ENCODE results near the gene SLC4A3. TPM values are rescaled to one million over a fixed set of nuclear protein-coding genes. Genes with fewer than 3 reads are reported as not detected.
A peak's percentile ranks its signal among the peaks of the same experiment; 100 is the strongest.

SLC4A3 gene
- total RNA-seq, 1 experiment from 2014 or later: 23.0 TPM

DNA sequence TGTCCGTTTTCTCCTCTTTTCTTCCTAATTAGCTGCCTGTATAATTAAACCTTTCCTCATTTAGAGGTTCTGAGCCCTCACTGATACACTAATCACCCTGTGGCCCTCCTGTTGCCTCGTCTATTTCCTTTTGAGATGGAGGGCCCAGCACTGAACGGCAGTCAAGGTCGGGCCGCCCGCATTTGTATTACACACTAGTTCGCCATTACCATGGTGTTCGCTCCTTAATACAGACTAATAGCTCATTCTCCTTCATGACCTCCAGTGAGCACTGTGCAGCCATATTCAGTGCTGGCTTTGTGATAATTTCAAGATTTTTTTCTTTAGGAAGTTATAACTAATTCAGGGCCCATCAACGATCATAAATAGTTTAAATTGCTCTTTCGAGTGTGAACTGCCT is 64.1 kb downstream of the SLC4A3 start:
- ATAC-seq (no peak), DNase-seq (ENCODE audit: low read depth, low spot score) (no peak)
- no peaks in the 10 kb centered on the region for H3K9me2 ChIP-seq (ENCODE audit: insufficient read depth)
- BruUV-seq (replicated peaks): no TSS peak
- no peaks in the 10 kb centered on the region; a peak in 1 of 4 replicates for H3K9me3 ChIP-seq (ENCODE audit: control insufficient read depth in 1 of 2, insufficient read depth in 1 of 2, low read depth in 1 of 2, low read length in 2 of 2)
- peak overlapping the region; percentile 98 for H3K27ac ChIP-seq (ENCODE audit: low read depth, low read length)
- H3K4me1 ChIP-seq (ENCODE audit: control insufficient read depth in 1 of 2, insufficient read depth in 2 of 2, low read length in 2 of 2): peaks cover 72 to 99% of the 10 kb centered on the region in 2 experiments
- peak overlapping the region; percentile 80 for H3K9ac ChIP-seq (ENCODE audit: low read length)
- TF ChIP-seq, protein P1, sequence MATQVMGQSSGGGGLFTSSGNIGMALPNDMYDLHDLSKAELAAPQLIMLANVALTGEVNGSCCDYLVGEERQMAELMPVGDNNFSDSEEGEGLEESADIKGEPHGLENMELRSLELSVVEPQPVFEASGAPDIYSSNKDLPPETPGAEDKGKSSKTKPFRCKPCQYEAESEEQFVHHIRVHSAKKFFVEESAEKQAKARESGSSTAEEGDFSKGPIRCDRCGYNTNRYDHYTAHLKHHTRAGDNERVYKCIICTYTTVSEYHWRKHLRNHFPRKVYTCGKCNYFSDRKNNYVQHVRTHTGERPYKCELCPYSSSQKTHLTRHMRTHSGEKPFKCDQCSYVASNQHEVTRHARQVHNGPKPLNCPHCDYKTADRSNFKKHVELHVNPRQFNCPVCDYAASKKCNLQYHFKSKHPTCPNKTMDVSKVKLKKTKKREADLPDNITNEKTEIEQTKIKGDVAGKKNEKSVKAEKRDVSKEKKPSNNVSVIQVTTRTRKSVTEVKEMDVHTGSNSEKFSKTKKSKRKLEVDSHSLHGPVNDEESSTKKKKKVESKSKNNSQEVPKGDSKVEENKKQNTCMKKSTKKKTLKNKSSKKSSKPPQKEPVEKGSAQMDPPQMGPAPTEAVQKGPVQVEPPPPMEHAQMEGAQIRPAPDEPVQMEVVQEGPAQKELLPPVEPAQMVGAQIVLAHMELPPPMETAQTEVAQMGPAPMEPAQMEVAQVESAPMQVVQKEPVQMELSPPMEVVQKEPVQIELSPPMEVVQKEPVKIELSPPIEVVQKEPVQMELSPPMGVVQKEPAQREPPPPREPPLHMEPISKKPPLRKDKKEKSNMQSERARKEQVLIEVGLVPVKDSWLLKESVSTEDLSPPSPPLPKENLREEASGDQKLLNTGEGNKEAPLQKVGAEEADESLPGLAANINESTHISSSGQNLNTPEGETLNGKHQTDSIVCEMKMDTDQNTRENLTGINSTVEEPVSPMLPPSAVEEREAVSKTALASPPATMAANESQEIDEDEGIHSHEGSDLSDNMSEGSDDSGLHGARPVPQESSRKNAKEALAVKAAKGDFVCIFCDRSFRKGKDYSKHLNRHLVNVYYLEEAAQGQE (IDR thresholded peaks at IDR 0.05; ENCODE audit: low read depth): no peak
- TF ChIP-seq EZH2phosphoT487 (IDR thresholded peaks at IDR 0.05; ENCODE audit: borderline replicate concordance): no peak
- TF ChIP-seq EGR1 (IDR thresholded peaks at IDR 0.05; ENCODE audit: low read depth): no peak
- TF ChIP-seq SIN3A (IDR thresholded peaks at IDR 0.05; ENCODE audit: low read depth): no peak
- no peak for TF ChIP-seq POLR2AphosphoS5 (IDR thresholded peaks at IDR 0.05; ENCODE audit: low read depth, low read length)
- no peak for TF ChIP-seq ELF1 (IDR thresholded peaks at IDR 0.05; ENCODE audit: borderline replicate concordance, low read depth)
- TF ChIP-seq, protein P2, sequence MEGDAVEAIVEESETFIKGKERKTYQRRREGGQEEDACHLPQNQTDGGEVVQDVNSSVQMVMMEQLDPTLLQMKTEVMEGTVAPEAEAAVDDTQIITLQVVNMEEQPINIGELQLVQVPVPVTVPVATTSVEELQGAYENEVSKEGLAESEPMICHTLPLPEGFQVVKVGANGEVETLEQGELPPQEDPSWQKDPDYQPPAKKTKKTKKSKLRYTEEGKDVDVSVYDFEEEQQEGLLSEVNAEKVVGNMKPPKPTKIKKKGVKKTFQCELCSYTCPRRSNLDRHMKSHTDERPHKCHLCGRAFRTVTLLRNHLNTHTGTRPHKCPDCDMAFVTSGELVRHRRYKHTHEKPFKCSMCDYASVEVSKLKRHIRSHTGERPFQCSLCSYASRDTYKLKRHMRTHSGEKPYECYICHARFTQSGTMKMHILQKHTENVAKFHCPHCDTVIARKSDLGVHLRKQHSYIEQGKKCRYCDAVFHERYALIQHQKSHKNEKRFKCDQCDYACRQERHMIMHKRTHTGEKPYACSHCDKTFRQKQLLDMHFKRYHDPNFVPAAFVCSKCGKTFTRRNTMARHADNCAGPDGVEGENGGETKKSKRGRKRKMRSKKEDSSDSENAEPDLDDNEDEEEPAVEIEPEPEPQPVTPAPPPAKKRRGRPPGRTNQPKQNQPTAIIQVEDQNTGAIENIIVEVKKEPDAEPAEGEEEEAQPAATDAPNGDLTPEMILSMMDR (IDR thresholded peaks at IDR 0.05 in 2 of 3, conservative IDR thresholded peaks at IDR 0.05 in 1 of 3; ENCODE audit: borderline replicate concordance in 1 of 3, insufficient read depth in 1 of 3, low read depth in 2 of 3, low read length in 2 of 3): no peak
- H3K36me3 ChIP-seq (ENCODE audit: control insufficient read depth in 1 of 2, insufficient read depth in 2 of 2, low read length in 2 of 2): peaks cover 0 to 44% of the 10 kb centered on the region in 2 experiments; a peak in 2 of 4 replicates
- H3K4me3 ChIP-seq (replicated peaks in 1 of 2; ENCODE audit: low read depth in 1 of 2, low read length in 2 of 2): no peak overlapping the region
- ChIA-PET RAD21 (ENCODE audit: low non-redundant PET in 1 of 2, low total read pairs in 2 of 2, uncharacterized antibody in 2 of 2, unreplicated experiment in 2 of 2) (no interaction called here), POLR2A (no interaction called here), CTCF (interaction anchor here (0.8 to 1.1 kb wide), 2 partner anchors 13 to 196 kb away, joined by 3 read pairs; no protein-coding TSS in a partner anchor)
- peak overlapping the region; percentile 80 for H3K4me2 ChIP-seq (ENCODE audit: low read length)
- intact Hi-C loops (cut with micrococcal nuclease): no loop called here
- H2AFZ ChIP-seq (ENCODE audit: low read depth, low read length, poor library complexity, severe bottlenecking): no peak overlapping the region
- H3K79me2 ChIP-seq (ENCODE audit: insufficient read depth, low read length): peaks cover 80% of the 10 kb centered on the region
- no peaks in the 10 kb centered on the region for H4K20me1 ChIP-seq (ENCODE audit: insufficient read depth)
- no peaks in the 10 kb centered on the region for H3K27me3 ChIP-seq (ENCODE audit: insufficient read depth, low read length)

Other genes with a start within 250 kb of the SLC4A3 start
- gene DNPEP, start 239.7 kb upstream of the SLC4A3 start, total RNA-seq (2021; ENCODE audit: unreplicated experiment): 80.1 TPM
- gene DES, start 209.3 kb upstream of the SLC4A3 start, total RNA-seq (2021; ENCODE audit: unreplicated experiment): 4.2 TPM
- gene SPEG, start 192.8 kb upstream of the SLC4A3 start, total RNA-seq (2021; ENCODE audit: unreplicated experiment): 56.6 TPM
- 71.8 TPM for gene GMPPA, start 128.7 kb upstream of the SLC4A3 start, total RNA-seq (2021; ENCODE audit: unreplicated experiment)
- 2.1 TPM for gene ASIC4, start 113.1 kb upstream of the SLC4A3 start, total RNA-seq (2021; ENCODE audit: unreplicated experiment)
- 228 TPM for gene CHPF, start 83.8 kb upstream of the SLC4A3 start, total RNA-seq (2021; ENCODE audit: unreplicated experiment)
- 2.1 TPM for gene TMEM198, start 83.6 kb upstream of the SLC4A3 start, total RNA-seq (2021; ENCODE audit: unreplicated experiment)
- 45.2 TPM for gene OBSL1, start 56.1 kb upstream of the SLC4A3 start, total RNA-seq (2021; ENCODE audit: unreplicated experiment)
- not detected for gene INHA, start 55.3 kb upstream of the SLC4A3 start, total RNA-seq (2021; ENCODE audit: unreplicated experiment)
- 45.0 TPM for gene STK11IP, start 29.8 kb upstream of the SLC4A3 start, total RNA-seq (2021; ENCODE audit: unreplicated experiment)

Measured in HCT116 (cell line).